NCI-H2227 treated with DMSO at 0.1 percent for 48 hours (cell line): Measurements from ENCODE around the gene HEG1.
"Not testable (repeated sequence)": the region's sequence is repeated elsewhere in the genome, so short reads cannot be mapped to it uniquely, and the experiment has no call there.

Source experiments
- DNase-seq: peaks from one replicate; lab custom pipeline; 2025; lab: John Stamatoyannopoulos, UW

HEG1 gene

DNA sequence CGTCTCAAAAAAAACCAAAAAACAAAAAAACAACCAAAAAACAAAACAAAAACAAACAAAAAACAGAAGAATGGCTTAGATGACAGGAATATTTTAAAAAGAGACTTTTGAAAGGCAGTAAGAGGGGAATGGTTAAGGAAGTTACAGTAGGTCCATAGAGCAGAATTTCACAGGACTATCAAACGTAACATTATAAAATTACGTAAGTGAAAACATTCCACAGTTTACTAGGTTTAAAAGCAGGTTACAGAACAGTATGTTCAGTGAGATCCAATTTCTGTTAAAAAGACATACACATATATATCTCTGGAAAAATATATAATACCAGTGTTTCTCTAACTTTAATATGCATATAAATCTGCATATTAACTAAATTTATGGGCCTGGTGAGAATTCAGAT, 71.0 kb downstream of the HEG1 start:
- no peak for DNase-seq

DNA sequence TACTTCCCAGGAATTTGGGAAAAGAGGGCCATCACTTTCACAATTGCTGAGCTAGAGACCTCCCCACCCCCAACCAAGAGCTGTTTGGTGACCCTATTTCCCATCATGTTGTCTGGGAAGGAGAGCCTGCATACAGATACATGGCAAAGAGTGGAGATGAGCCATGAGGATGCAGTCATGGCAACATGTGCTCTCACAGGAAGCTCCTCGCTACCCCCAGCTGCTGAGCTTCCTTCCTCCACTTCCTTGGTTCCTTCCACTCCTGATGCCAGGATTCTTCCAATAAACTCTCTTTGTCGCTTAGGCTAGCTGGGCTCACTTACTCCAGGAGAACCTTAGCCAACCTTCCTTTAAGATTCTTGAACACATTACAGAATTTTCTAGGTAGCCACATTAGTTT, 72.9 kb downstream of the HEG1 start:
- DNase-seq = no peak

DNA sequence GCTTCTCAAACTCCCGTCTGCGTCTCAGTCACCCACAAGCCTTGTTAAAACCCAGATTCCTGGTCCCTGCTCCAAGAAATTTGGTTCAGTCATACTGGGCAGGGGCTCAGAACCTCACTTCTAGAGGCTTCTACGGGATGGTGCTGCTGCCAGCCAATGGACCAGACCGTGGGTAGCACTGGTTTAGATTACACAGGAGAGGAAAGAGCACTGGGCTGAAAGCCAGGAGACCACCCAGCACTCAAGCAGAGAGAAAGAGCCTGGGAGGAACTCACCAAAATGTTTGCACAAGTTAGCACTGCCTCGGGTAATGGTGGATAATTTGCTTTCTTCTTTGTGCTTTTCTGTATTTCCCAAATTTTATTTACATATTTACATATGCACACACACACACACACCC, 74.3 kb downstream of the HEG1 start:
- no peak for DNase-seq

DNA sequence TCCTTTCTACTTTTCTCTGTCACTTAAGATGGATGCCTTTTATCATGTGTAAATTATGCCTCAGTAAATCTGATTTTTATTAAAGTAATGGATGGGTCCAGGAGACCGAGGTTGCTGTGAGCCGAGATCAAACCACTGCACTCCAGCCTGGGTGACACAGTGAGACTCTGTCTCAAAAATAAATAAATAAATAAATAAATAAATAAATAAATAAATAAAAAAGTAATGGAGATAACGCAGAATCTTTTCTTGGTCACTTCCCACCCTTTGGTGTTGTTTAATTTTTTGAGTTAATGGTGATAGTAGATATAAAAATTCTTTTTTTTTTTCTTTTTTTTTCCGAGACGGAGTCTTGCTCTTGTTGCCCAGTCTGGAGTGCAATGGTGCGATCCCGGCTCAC, 77.2 kb downstream of the HEG1 start:
- DNase-seq = no peak

DNA sequence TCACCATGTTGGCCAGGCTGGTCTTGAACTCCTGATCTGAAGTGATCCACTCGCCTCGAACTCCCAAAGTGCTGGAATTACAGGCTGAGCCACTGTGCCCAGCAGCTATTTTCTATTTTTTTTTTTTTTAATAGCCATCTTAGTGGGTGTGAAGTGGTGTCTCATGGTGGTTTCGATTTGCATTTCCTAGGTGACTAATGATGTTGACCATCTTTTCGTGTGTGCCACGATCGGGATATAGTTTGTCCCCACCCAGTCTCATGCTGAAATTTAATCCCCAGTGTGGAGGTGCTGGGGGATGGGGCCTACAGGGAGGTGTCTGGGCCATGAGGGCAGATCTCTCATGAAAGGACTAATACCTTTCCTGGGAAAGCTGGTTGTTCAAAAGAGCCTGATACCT, 79.4 kb downstream of the HEG1 start:
- no peak for DNase-seq

DNA sequence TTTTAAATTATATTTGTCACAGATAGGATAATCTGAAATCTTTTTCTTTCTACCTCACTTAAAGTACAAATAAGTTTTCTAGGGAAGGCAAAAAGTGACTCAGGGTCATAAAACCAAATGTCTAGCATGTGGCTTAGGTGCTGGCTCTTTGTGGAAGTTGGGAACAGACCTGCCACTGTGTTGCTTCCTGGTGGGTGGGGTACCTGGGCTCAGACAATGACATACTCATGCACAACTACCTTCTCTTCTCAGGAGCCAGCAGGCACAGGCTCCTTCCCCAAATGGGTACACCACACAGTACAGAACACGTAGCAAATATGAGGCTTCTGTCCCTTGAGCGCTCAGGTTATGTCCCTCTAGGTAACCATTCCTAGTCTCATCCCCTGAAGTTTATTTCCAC, 81.1 kb downstream of the HEG1 start:
- DNase-seq = no peak

DNA sequence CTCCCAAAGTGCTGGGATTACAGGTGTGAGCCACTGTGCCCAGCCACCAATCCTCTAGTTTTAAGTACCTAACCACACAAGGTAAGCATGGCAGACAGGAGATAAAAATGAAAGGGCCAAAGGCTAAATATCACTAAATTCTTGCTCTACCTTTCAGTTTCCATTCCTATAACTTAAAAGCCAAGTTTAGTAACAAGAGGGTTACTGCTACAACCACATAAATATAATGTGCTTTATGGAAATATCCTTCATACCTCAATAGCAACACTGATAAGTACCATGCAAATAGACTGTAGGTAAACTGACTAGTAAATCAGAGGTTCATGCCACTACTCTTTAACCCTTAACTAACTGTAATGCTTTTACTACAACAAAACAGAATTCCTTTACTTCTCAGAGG, 82.5 kb downstream of the HEG1 start:
- DNase-seq = no peak

DNA sequence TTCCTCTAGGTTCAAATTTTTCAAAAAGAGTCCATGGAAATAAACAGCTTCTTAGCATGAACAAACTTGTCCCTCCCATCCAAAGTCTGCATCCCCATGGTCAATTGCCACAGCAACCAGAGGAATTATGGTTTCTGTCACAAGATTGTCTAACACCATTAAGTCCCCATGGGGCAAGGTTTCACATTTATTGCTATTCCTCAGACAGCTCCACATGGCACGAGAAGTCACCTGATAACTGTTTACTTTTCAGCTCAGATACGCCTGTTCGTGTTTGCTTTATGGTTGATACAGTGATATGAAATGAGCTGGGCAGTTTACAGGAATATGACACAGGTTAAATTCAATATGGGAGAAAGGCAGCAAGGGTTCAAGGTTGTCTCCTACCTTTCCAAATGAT, 83.3 kb downstream of the HEG1 start:
- no peak for DNase-seq

DNA sequence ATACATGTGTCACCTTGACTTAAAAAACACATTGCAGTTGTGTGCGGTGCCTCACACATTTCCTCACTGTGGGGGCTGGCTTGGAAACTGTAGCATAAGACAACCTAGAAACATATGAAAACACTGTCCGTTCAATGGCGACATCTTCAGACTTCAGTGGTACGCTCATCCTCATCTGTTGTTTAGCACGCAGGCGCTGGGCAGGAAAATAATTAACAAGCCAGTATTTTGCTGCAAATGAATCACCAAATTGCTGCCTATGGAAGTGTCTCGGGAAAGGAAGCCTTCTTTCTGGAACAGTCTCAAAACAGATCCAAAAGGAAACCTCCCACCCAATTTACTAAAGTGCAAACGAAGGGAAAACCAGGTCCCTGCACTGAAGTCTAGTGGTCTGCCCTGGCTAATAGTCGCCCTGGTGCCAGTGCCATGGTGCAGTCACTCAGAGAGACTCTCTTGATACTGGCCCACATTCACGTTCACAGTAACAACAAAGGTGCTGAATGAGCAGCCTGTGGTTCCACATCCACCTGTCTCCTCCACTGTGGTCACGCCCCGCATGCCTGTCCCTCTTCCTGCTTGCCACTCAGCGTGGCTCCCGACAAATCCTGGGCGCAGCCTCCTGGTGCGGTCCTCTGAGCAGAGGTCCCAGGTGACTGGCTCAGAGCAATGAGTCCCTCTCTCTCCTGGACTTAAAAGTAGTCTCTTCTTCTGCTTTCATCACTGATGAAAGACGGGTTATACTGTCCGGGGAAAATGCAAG, 85.7 kb downstream of the HEG1 start:
- DNase-seq = no peak

DNA sequence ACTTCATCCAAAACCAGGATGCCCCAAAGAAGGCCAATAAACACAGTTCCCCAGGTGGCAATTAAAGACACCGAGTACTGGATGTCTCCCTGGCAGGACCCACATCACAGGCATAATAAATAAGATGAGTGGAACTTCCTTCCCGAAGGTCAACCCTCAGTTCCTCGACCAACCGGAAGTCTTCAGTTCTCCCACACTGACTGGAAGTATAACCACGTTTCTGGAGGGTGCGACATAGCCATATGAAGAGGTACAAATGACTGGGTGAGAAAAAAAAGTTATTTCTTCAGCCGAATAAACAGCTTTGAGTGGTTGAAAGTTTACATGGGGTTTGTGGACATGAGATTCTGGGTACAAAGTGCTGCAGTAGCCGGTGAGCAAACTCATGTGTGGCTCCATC, 86.6 kb downstream of the HEG1 start:
- no peak for DNase-seq

DNA sequence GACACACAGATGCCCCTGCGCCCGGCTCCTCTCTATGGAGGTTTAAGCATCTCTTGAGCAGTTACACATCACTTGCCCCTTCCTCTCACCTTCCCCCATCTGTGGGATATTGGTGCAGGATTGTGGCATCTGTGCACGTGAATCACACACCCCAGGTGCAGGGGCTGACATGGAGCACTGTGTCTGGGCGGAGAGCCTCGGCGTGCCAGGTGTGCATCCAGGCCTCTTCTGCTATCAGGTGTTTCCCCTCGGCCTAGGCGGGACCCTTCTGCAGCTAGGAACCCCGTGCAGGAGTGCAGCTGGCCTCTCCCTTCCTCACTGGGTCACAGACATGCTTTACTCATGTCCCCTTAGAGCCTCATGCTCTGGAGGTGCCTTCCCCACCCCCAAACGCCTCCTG, 87.8 kb downstream of the HEG1 start:
- no peak for DNase-seq

DNA sequence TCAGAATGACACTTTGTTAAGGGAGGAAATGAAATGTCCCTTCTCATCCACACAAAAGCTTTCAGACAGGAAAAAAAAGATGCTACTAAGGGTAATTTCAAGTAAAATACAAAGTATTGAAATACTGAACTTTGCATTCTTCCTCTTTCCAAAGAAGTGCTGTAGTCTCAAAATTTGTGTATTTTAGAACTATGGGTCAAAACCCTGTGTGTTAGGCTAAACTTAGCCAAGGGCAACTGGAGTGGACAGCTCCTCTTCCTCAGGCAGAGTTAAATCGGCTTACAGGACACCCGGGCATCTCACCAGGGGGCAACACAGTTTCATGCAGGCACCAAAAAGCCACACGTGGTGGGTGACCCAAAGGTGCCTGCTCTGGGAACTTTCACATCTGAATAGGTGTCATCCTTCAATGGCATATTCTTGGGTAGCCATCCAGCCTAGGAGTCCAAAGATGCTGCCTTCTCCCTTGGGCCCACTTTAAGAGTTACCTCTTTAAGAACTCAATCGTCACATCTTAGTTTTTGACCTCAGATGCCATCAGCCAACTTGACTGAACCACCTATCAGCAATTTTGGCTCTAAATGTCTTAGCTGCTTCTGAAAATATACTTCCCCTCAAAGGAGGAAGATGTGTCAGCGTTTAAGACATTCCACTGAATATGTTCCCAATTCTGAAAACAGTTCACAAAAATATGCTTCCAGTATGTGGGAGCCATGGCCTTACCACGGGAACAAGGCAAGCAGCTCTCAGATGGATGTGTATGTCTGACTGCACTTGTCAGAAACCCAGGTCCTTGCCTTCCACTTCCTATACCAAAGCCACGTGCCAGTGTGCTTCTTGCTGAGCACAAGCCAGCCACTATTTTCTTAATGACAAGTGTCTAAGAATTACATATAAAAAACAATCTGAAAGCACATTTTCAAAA, 89.0 kb downstream of the HEG1 start:
- DNase-seq = no peak

DNA sequence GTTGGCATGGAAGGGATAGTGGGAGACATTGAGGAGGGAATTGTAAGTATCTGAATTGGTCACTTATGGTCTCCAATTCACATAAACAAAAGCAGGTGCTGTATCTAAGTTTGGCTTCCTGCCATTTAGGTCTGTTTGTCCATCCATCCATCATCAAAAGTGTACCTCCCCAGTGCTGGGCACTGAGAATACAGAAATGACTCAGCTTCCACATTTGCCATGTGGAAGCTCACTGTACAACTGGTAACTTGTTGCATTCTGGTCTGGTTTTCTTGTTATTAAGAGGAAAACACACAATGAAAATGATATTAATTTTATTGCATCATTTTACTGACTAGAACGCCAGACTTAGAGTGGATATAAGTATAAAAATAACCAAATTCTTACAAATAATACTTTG, 90.4 kb downstream of the HEG1 start:
- DNase-seq = no peak

DNA sequence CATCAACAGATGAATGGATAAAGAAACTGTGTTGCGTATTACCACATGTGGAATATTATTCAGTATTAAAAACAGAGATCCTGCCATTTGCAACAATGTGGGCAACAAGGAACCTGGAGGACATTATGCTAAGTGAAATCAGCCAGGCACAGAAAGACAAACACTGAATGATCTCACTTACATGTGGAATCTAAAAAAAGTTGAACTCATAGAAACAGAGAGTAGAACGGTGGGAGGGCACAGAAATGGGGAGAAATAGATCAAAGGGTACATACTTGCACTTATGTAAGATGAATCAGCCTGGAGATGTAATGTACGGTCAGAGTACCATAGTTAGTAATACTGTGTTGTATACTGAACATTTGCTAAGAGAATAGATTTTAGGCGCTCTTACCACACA, 91.4 kb downstream of the HEG1 start:
- DNase-seq = no peak

DNA sequence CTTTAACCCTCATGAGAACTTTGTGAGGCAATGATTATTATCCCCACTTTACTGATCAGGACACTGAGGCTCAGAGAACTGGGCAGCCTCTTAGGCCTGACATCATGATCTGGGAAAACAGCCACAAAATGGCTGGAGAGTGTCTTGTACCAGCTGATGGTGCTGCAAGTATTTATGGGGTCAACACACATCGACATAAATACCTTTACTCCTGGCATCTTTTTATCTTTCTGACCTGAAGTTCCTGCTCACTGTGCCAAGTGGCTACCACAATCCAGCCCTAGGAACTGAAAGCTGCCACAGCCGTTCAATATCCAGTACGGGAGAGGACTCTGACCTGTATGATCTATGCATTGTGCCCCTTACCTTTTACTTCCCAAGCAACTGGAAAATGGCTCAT, 92.0 kb downstream of the HEG1 start:
- no peak for DNase-seq

DNA sequence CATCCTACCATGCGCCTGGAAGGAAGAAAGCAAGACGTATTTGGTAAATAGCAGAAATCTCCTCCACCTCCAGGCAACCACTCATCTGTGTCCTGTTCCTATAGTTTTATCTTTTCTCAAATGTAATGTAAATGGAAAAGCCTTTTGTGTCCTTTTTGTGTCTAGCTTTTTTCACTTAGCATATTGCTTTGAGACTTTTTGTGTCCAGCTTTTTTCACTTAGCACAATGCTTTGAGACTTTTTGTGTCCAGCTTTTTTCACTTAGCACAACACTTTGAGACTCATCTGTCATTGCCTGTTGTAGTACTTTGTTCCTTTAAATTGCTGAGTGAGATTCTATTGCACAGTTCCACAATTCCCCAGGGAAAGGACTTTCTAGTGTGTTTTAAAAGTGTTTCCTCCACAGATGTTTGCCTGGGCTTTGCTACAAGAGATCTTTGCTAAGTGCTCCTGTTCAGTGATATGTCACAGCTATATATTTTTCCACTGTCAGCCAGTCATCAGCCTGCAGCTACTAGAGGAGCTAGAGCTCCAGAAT, 93.3 kb downstream of the HEG1 start:
- DNase-seq = no peak

DNA sequence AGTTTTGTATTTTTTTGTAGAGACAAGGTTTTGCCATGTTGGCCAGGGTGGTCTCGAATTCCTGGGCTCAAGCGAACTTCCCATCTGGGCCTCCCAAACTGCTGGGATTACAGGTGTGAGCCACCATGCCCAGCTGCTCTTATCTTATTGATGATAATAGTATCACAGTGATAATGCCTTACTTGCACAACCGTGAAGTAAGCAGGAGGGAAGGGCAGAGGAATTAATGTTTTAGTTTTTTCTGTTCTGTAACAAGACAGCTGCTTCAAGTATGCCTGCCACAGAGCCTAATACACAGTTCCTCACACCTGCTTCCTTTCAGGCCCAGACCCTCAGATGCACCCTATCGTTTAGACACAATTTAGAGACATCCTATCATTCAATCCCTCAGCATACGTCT, 95.1 kb downstream of the HEG1 start:
- no peak for DNase-seq

DNA sequence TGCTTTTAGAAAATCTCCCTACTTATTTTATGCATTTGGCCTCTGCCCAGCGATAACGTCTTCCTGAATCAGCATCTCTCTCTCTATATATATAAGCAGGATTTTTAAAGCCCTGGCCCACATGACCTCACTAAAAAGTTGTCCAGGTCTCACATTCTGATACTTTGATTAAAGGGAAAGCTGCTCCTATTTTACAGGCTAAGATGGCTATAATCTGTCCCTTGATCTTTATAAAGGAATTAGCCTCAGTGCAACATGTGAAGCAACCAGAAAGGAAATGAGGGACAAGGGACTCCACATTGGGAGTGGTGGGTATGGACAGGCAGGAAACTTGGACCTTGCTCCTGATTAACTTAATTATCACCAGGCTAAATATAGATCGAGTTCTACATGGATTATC, 95.7 kb downstream of the HEG1 start:
- DNase-seq = no peak

DNA sequence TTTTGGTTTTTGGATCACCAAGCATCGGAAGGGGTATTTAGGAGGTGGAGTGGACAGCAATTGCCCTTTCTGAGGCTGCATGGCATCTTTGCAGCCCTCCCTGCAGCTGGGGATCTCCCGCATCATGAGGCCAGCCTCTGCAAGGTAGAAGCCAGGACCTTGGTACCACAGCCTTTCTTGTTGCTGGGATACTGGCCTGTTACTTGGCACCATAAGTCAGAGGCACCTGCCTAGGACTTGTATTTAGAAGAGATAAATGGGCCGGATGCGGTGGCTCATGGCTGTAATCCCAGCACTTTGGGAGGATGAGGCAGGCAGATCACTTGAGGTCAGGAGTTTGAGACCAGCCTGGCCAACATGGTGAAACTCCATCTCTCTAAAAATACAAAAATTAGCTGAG, 97.8 kb downstream of the HEG1 start:
- not testable (repeated sequence) for DNase-seq

DNA sequence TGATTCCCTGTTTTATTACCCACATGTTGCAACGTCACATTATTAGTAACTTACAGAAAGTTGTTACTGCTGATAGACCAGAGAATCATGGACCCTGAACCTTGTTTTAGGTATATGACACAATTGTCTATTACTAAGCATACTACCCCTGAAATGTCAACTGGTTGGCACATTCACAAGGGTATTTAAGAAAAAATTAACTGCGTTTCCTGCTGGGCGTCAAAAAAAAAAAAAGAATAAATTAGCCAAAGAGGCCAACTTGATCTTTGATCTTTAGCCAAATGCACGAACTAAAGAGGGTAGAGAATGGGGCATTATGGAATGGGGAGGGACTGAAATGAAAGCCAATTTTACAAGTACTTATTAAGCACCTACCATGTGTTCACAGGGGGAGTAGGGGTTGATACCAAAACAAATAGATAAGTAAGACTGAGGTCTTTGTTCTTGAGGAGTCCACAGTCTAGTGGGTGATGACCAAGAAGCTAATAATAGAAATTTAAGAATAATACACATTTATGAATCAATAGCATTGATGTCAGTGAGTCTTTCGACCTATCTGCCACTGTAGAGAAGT, 103.4 kb downstream of the HEG1 start:
- DNase-seq = no peak

DNA sequence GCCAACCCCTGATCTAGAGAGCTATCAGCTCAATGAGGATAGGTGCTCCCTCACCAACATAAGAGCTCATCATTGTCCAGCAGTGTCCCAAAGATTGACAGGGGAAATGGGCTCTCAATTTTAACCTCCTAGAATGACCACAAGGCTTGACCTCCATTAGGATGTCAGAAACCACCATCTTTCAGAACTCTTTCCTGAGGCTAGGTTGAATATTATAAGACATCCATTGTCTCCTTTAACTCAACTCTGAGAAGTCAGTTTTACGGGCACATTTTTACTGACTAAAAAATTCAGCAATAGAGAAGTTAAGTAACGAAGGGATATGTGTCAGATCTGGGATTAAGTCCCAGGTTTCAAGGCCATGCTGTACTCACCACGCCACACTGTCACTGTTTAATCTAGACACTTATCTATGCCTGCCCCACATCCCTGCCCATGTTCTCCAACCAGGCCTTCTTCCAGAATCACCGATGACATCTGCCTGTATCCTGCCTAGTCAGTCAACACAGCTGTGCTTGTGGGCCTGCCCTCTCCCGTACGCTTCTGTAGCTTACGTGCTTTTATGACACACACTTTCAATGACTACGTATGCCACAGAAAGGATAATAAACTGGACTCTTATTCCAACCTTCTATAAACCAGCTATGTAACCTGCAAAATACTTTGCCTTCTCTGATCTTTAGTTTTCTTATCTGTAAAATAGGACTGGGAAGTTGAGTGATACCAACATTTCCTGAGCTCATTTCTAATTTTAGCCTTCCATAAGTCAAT, 104.1 kb downstream of the HEG1 start:
- no peak for DNase-seq

DNA sequence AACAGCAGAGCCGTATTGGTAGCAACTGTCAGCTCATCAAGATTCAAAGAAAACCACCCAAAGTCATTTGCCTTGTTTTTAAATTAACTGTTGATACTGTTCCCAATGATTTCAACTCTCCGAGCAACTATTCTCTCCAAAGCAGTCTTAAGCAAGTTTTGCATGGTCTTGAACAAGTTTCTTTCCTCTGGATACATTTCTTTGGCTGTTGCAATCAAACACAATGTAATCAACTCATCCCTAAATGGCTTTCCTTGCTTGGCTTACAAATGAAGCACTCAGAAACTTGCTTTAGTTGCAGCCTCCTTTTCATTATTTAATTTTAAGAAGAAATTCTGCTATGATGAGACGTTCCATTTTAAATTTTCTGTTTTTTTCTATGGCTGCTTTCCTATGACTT, 105.8 kb downstream of the HEG1 start:
- DNase-seq = no peak
